CD14-positive monocyte (primary cell): ENCODE results near the gene CDC6. TPM values are rescaled to one million over a fixed set of nuclear protein-coding genes. Genes with fewer than 3 reads are reported as not detected.

Experiments used
- DNase-seq, 3 donors: peaks; one replicate each; pipeline ENCODE4 v3.0.0-alpha.2; 2011 to 2022
- H2AFZ ChIP-seq: 2 replicates; pipeline ENCODE4 v1.6.0; 2012; ENCODE audit warnings: mild to moderate bottlenecking, low read depth, low read length, inconsistent platforms; ENCODE audit not compliant: insufficient read depth, poor library complexity, severe bottlenecking
- H3K27ac ChIP-seq, 2 donors: 1 replicate in 1 of 2; 2 replicates in 1 of 2; pipeline ENCODE4 v1.5.1; 2012 to 2013; ENCODE audit warnings: low read length in 2 of 2, control low read depth in 1 of 2, inconsistent platforms in 1 of 2, low read depth in 1 of 2, mild to moderate bottlenecking in 1 of 2
- H3K27me3 ChIP-seq, 2 donors: one replicate each; pipeline versions ENCODE4 v1.6.0 to v1.6.1; 2011 to 2013; ENCODE audit warnings: low read length in 2 of 2; ENCODE audit not compliant: control insufficient read depth in 2 of 2, insufficient read depth in 2 of 2
- H3K36me3 ChIP-seq, 2 donors: replicated peaks in 1 of 2; 1 replicate in 1 of 2; 2 replicates in 1 of 2; pipeline versions ENCODE4 v1.5.1 to v1.6.1; 2012 to 2013; ENCODE audit warnings: low read length in 2 of 2, control low read depth in 1 of 2, inconsistent platforms in 1 of 2, mild to moderate bottlenecking in 1 of 2; ENCODE audit not compliant: insufficient read depth in 2 of 2, control insufficient read depth in 1 of 2
- H3K4me1 ChIP-seq, 2 donors: 1 replicate in 1 of 2; 2 replicates in 1 of 2; pipeline versions ENCODE4 v1.5.1 to v1.6.1; 2012 to 2013; ENCODE audit warnings: low read length in 2 of 2, control low read depth in 1 of 2, inconsistent platforms in 1 of 2, mild to moderate bottlenecking in 1 of 2, moderate library complexity in 1 of 2; ENCODE audit not compliant: insufficient read depth in 2 of 2, control insufficient read depth in 1 of 2
- H3K4me2 ChIP-seq: replicated peaks from 2 replicates; pipeline ENCODE3; 2012; ENCODE audit warnings: low read length, moderate library complexity, mild to moderate bottlenecking; ENCODE audit not compliant: poor library complexity, severe bottlenecking; ENCODE audit errors: extremely low read depth
- H3K4me3 ChIP-seq, 3 experiments: fragments of 200-600 bp in 1 of 3; sonication (generic) in 1 of 3; replicated peaks in 1 of 3; 1 replicate in 2 of 3; 2 replicates in 1 of 3; pipeline ENCODE4 v1.5.1; 2011 to 2013; ENCODE audit warnings: low read length in 3 of 3, mild to moderate bottlenecking in 3 of 3, control low read depth in 2 of 3, low read depth in 2 of 3, inconsistent platforms in 1 of 3, moderate library complexity in 1 of 3
- H3K79me2 ChIP-seq: 2 replicates; pipeline ENCODE4 v1.6.0; 2012; ENCODE audit warnings: mild to moderate bottlenecking, control low read depth, inconsistent platforms, low read length, moderate library complexity; ENCODE audit not compliant: insufficient read depth
- H3K9ac ChIP-seq: 2 replicates; pipeline ENCODE4 v1.6.0; 2017; ENCODE audit warnings: low read length, mild to moderate bottlenecking; ENCODE audit not compliant: insufficient read depth, poor library complexity, severe bottlenecking
- H3K9me3 ChIP-seq, 2 donors: replicated peaks in 1 of 2; 1 replicate in 1 of 2; 2 replicates in 1 of 2; pipeline versions ENCODE4 v1.5.1 to v1.6.1; 2012 to 2013; ENCODE audit warnings: low read length in 2 of 2, control low read depth in 1 of 2; ENCODE audit not compliant: control insufficient read depth in 1 of 2, insufficient read depth in 1 of 2
- H4K20me1 ChIP-seq: 2 replicates; pipeline ENCODE4 v1.6.0; 2012; ENCODE audit warnings: mild to moderate bottlenecking, low read length, control low read depth, moderate library complexity; ENCODE audit not compliant: insufficient read depth
- H3K27ac Mint-ChIP-seq, 7 donors: one replicate each; pipeline ENCODE4 v1.8.0; 2020; ENCODE audit warnings: mild to moderate bottlenecking in 7 of 7, mixed read lengths in 7 of 7, moderate library complexity in 6 of 7, inconsistent platforms in 2 of 7
- H3K27me3 Mint-ChIP-seq, 3 donors: one replicate each; pipeline ENCODE4 v1.8.0; 2021 to 2022; ENCODE audit warnings: low read depth in 3 of 3, mild to moderate bottlenecking in 3 of 3, mixed read lengths in 3 of 3, moderate library complexity in 3 of 3, inconsistent platforms in 1 of 3
- H3K36me3 Mint-ChIP-seq, 2 donors: one replicate each; pipeline ENCODE4 v1.8.0; 2020; ENCODE audit warnings: mixed read lengths in 2 of 2, inconsistent platforms in 1 of 2, mild to moderate bottlenecking in 1 of 2
- H3K4me1 Mint-ChIP-seq: one replicate; pipeline ENCODE4 v1.8.0; 2020; ENCODE audit warnings: mild to moderate bottlenecking, mixed read lengths
- H3K4me3 Mint-ChIP-seq, 2 donors: one replicate each; pipeline ENCODE4 v1.8.0; 2020; ENCODE audit warnings: mild to moderate bottlenecking in 2 of 2, mixed read lengths in 2 of 2, moderate library complexity in 1 of 2
- H3K9me3 Mint-ChIP-seq, 7 donors: one replicate each; pipeline ENCODE4 v1.8.0; 2020 to 2022; ENCODE audit warnings: mixed read lengths in 7 of 7, mild to moderate bottlenecking in 6 of 7, moderate library complexity in 6 of 7, inconsistent platforms in 2 of 7
- CTCF ChIP-seq: fragments of 200-600 bp; IDR thresholded peaks from one replicate; pipeline ENCODE4 v1.8.0; 2022; ENCODE audit warnings: antibody characterized with exemption, mild to moderate bottlenecking
- WGBS: methylation state at CpG from one replicate; pipeline ENCODE4 v1.1.5; 2013; ENCODE audit warnings: missing lambda C conversion rate; ENCODE audit not compliant: insufficient coverage; 5-methylcytosine and 5-hydroxymethylcytosine counted together
- intact Hi-C, 2 donors: fragments of 100-400 bp; cut with micrococcal nuclease; formaldehyde crosslinking; loops; one replicate each; pipeline versions ENCODE4 v1.15.0 to v1.15.1; 2023
- polyA plus RNA-seq, 3 donors: library from polyadenylated mRNA; depleted of rRNA in 1 of 3; unstranded in 2 of 3; stranded (reverse) in 1 of 3; fragments of 300-500 nt in 2 of 3; fragments of >200 nt in 1 of 3; fragmentation: Illumina TruSeq in 2 of 3; gene quantifications; 1 replicate in 2 of 3; 2 replicates in 1 of 3; pipeline ENCODE4 v1.2.3, GENCODE V29; 2012 to 2021

The CDC6 gene
- polyA plus RNA-seq, 3 donors: 0.11 to 0.21 TPM; not detected in 1

- peaks cover 57 to 71% of the 10 kb centered on the region in 2 donors for H3K36me3 Mint-ChIP-seq
Measured at GRCh38 chr17:40279402-40279801, 8.3 kb upstream of the CDC6 start.

GRCh38 chr17:40281663-40282062 is 6.0 kb upstream of the CDC6 start:
- DNase-seq: no peak
- no peaks in the 10 kb centered on the region for H3K4me1 ChIP-seq
- no CpG with 5 or more reads among the region's 2 CpGs for WGBS
- no peak overlapping the region for H3K9ac ChIP-seq
- no peaks in the 10 kb centered on the region for H3K9me3 ChIP-seq
- no peaks in the 10 kb centered on the region for H4K20me1 ChIP-seq
- no peaks in the 10 kb centered on the region for H3K9me3 Mint-ChIP-seq
- intact Hi-C loops: loop anchor here in 1 of 2 donors (10.0 kb wide), 1 partner anchor 167 kb away; no protein-coding TSS in a partner anchor
- H3K79me2 ChIP-seq: no peaks in the 10 kb centered on the region
- no peak overlapping the region for H3K4me2 ChIP-seq
- no peak overlapping the region for H2AFZ ChIP-seq
- H3K4me3 Mint-ChIP-seq: no peak overlapping the region
- no peak for TF ChIP-seq CTCF
- peaks cover 0 to 1% (median 0%) of the 10 kb centered on the region in 3 donors for H3K27me3 Mint-ChIP-seq
- H3K27ac Mint-ChIP-seq: peak overlapping the region in 2 of 7 donors; percentile 60 to 78
- H3K36me3 Mint-ChIP-seq: peaks cover 54 to 68% of the 10 kb centered on the region in 2 donors
- no peak overlapping the region for H3K4me3 ChIP-seq
- peaks cover 55 to 72% of the 10 kb centered on the region in 2 donors for H3K36me3 ChIP-seq
- no peak overlapping the region for H3K27ac ChIP-seq
- H3K27me3 ChIP-seq: no peaks in the 10 kb centered on the region
- H3K4me1 Mint-ChIP-seq: peaks cover 2% of the 10 kb centered on the region

More at GRCh38 chr17:40279402-40279801, 8.3 kb upstream of the CDC6 start:
- H3K36me3 ChIP-seq: peaks cover 58 to 73% of the 10 kb centered on the region in 2 donors
- intact Hi-C loops: no loop called here
- no peaks in the 10 kb centered on the region for H4K20me1 ChIP-seq
- WGBS: 100% methylated on average over 1 of the region's 4 CpGs
- no peak for TF ChIP-seq CTCF
- H3K4me3 Mint-ChIP-seq: no peak overlapping the region
- H3K4me1 ChIP-seq: peaks cover 18% of the 10 kb centered on the region in 2 donors
- H3K4me3 ChIP-seq: no peak overlapping the region
- H3K27ac Mint-ChIP-seq: peak overlapping the region in 2 of 7 donors; percentile 36 to 67
- H3K9ac ChIP-seq: no peak overlapping the region
- peak overlapping the region in 1 of 2 donors; percentile 36 for H3K27ac ChIP-seq
- H3K4me1 Mint-ChIP-seq: peaks cover 13% of the 10 kb centered on the region
- H3K9me3 ChIP-seq: no peaks in the 10 kb centered on the region
- no peak overlapping the region for H3K4me2 ChIP-seq
- DNase-seq: no peak
- H3K79me2 ChIP-seq: no peaks in the 10 kb centered on the region
- no peaks in the 10 kb centered on the region for H3K9me3 Mint-ChIP-seq
- H2AFZ ChIP-seq: no peak overlapping the region
- no peaks in the 10 kb centered on the region for H3K27me3 ChIP-seq
- no peaks in the 10 kb centered on the region for H3K27me3 Mint-ChIP-seq
